HG02798 (cell line): ENCODE data around the gene SNCAIP.

Source experiments
- ATAC-seq: cut with Tn5 transposase; IDR thresholded peaks from one replicate; pipeline ENCODE4 v1.9.1; 2021; ENCODE audit warnings: mild to moderate bottlenecking; ENCODE audit not compliant: unreplicated experiment, poor library complexity

The SNCAIP gene

GRCh38 chr5:122419142-122419894 lies 107.3 kb downstream of the SNCAIP start:
- no peak for ATAC-seq

DNA sequence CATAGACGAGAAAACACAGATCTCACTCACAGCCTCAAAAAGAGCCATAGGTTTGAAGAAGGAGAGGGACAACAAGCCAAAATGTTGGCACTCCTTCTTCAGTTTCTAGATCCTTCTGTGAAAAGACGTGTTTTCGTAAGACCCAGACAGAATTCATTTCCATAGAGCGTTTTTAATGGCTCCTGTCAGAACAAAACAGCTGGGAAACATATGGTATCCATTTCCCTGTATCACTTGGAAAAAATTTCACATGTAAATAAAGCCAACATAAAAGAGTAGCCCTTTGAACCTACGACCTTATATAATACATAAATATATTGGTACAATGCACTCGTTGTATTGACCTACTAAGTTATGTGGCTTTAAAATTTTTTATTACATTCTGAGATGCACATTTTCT lies 108.1 kb downstream of the SNCAIP start:
- ATAC-seq = no peak

GRCh38 chr5:122420537-122421236 lies 108.7 kb downstream of the SNCAIP start:
- no peak for ATAC-seq

- ATAC-seq = peak; percentile 90
Measured at GRCh38 chr5:122421374-122422079, 109.5 kb downstream of the SNCAIP start.

DNA sequence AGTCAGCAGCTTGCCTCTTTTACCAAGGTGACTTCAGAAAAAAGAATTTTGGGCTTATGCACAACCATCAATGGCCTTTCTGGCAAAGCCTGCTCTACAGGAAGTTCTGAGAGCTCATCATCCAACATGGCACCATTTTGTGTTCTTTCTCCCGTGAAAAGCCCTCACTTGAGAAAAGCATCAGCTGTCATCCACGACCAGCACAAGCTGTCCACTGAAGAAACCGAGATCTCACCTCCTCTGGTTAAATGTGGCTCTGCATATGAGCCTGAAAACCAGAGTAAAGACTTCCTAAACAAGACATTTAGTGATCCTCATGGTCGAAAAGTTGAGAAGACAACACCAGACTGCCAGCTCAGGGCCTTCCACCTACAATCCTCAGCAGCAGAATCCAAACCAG lies 111.2 kb downstream of the SNCAIP start:
- no peak for ATAC-seq

GRCh38 chr5:122424132-122424531 lies 112.1 kb downstream of the SNCAIP start:
- no peak for ATAC-seq

- no peak for ATAC-seq
Measured at GRCh38 chr5:122426301-122426700, 114.3 kb downstream of the SNCAIP start.

GRCh38 chr5:122427621-122428020 lies 115.6 kb downstream of the SNCAIP start:
- no peak for ATAC-seq

GRCh38 chr5:122429545-122430318 lies 117.7 kb downstream of the SNCAIP start:
- no peak for ATAC-seq

GRCh38 chr5:122430319-122430586 lies 118.2 kb downstream of the SNCAIP start:
- no peak for ATAC-seq

DNA sequence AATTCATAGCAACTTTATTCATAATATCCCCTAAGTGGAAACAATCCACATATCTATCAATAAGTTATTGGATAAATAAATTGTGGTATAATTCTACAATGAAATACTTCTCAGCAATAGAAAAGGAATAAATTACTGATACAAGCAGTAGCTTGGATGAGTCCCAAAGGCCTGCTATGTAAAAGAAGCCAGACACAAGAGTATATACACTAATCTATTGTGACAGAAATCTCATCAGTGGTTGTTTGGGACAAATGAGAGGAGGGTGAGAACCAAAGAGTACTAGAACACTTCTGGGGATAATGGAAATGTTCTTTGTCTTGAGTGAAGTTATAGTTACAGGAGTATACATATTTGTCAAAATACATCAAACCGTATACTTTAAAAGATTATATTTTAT lies 119.3 kb downstream of the SNCAIP start:
- no peak for ATAC-seq

DNA sequence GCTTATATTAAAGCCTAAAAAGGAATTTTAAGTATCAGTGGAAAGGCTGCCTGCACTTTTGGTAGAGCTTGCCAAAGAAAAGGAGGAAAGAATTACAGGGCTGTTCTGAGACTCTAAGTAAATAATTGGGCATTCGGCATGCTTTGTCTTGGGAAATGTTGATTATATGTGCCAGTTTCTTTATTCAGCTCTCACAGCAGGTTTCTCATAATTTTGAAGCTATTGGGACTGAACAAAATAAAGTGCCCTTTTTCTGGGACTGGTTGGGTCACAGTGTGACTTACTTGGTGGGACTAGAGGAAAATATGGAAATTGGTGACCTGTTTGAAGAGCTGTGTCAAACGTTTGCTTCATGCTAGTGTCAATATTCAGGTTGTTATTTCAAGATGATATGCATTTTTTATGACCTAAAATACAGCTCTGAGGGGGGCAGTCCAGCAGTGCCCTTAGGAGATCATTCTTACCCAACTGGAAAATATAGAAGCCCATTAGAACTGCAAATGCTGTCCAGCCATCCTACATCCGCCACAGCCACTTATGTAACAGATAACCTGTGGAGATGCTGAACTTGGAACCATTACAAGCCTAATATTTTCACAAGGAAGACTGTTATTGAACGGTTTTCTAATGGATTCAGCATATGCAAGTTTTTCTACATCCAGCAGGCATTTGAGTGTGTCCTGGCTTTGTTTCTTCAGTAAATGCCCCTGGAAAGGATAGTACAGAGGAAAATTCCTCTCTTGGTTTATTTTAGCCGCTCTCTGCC lies 122.4 kb downstream of the SNCAIP start:
- ATAC-seq = no peak

- no peak for ATAC-seq
Measured at GRCh38 chr5:122435234-122435633, 123.2 kb downstream of the SNCAIP start.

DNA sequence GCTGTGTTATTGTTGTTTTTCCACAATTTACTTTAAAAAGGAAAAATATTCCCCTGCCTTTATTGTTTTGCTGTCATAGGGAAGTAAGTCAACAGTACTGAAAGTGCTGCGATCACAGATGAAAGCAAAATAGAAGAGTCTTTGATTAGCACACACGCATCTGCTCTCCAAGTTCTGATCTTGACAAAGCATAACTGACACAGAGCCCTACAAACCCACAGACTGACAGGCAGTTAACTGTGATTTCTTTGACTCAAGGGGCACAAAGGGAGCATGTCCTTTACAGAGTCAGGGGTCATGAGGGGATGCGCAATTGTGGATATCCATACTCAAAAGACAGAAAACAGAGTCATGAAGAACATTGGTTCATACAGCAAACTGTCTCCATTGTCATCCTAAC lies 123.7 kb downstream of the SNCAIP start:
- ATAC-seq = no peak

DNA sequence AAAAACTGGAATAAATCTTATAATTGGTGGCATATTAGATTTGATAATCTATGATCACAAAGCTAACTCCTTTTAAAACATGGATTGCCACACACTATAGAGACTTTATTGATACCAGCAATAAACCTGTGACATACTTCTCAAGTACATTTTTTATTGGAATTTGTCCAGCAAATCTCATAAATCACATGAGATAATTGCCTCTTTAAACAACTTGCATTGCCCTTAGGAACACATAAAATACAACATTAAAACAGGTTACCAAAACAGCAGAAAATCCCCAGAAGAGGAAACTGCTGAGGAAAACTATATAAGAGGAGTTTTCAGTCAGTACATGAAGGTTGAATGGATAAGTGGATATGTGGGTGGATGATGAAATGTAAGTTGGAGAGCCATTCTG lies 124.6 kb downstream of the SNCAIP start:
- no peak for ATAC-seq

- no peak for ATAC-seq
Measured at GRCh38 chr5:122439645-122440044, 127.6 kb downstream of the SNCAIP start.

DNA sequence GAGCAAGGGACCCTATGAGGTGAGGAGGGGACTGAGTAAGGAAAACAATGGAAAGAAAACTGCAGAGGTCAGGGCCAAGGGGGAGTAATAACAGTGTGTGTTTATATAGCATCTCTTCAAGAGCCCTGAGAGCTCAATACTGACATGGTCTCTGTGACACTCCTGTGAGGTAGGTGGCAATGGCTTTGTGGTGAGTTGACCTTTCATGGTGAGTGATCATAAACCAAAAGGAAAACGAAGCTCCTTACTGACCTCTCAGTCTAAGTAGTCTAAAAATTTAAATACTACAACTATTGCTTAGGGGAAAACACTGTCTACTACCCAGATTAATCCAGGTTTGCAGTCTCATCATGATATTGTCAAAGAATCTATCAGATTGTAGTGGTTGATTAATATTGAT lies 130.9 kb downstream of the SNCAIP start:
- ATAC-seq = peak; percentile 63

GRCh38 chr5:122444411-122444810 lies 132.4 kb downstream of the SNCAIP start:
- no peak for ATAC-seq

DNA sequence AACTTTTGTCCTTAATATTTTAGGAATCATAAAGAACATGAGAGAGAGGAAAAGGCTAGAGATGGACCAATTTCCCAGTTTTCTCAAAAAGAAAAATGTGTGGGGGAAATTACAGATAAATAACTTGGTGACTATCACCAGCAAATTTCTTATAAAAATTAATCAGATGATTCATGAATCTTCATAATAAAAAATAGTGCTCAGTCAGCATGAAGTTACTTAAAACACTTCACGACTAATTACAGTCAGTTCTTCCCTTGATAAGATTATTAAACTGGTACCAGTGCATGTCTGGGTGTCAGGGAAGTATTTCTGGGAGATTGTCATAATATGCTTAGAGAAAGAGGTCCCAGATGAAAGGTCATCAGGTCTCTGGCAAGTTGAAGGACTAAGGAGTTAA lies 133.0 kb downstream of the SNCAIP start:
- ATAC-seq = no peak

DNA sequence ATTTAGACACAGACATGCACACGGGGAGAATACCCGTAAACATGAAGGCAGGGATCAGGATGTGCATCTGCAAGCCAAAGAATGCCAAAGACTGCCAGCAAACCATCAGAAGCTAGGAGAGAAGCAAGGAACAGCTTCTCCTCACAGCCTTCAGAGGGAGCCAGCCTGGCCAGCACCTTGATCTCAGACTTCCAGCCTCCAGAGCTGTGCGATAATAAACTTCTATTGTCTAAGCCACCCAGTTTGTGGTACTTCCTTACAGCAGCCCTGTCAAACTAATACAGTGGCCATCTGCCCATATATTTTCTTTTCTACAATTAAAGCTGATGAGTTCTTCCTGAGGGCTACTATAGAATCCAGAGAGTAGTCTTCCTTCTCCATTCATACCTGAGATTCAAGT lies 135.0 kb downstream of the SNCAIP start:
- no peak for ATAC-seq
